ENCODE measurements around the gene MYO1B. TPM values are rescaled to one million over a fixed set of nuclear protein-coding genes. Genes with fewer than 3 reads are reported as not detected.

MYO1B gene
- total RNA-seq, 2 donors from 2014 or later, result 74.7 to 79.4 TPM

DNA sequence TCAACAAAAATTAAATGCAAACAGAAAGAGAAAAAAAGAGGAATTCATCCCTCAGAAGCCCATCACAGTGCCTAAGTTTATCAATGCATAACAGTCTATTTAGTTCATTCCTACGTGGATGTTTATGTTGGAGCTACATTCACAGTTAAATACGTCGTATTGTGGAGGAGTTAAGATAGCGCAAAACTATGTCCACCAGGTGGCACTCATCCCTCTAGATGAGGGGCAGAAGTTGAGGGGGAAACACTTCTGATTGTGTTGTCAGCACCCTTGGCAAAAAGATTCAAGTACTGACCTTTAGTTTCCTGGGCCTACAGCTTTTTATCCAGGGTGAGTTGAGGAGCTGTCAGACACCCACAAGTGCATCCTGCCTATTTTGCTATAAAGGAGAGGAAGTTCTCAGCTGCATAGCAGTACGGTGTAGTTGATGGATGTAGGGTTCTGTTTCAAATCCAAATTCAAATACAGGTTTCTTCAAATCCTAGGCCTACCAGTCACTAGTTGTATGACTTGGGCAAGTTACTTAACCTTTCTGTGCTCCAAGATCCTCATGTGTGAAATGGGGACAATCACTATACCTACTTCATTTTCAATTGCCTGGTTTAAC lies 26.8 kb upstream of the MYO1B start:
- ATAC-seq (ENCODE audit: insufficient number of reproducible peaks, low FRiP score, low read depth) (no peak), DNase-seq (ENCODE audit: low spot score) (peak; percentile 9)
- Histone ChIP-seq H3K36me3 (no peaks in the 10 kb centered on the region), H3K9me3 (no peaks in the 10 kb centered on the region), H3K4me1 (ENCODE audit: control insufficient read depth in 1 of 2, low read depth in 2 of 2) (peaks cover 0 to 13% of the 10 kb centered on the region in 2 donors), H3K27ac (no peak overlapping the region), H3K27me3 (replicated peaks; ENCODE audit: insufficient read depth) (no peaks in the 10 kb centered on the region), H3K4me3 (no peak overlapping the region)
- TF ChIP-seq, protein P1, sequence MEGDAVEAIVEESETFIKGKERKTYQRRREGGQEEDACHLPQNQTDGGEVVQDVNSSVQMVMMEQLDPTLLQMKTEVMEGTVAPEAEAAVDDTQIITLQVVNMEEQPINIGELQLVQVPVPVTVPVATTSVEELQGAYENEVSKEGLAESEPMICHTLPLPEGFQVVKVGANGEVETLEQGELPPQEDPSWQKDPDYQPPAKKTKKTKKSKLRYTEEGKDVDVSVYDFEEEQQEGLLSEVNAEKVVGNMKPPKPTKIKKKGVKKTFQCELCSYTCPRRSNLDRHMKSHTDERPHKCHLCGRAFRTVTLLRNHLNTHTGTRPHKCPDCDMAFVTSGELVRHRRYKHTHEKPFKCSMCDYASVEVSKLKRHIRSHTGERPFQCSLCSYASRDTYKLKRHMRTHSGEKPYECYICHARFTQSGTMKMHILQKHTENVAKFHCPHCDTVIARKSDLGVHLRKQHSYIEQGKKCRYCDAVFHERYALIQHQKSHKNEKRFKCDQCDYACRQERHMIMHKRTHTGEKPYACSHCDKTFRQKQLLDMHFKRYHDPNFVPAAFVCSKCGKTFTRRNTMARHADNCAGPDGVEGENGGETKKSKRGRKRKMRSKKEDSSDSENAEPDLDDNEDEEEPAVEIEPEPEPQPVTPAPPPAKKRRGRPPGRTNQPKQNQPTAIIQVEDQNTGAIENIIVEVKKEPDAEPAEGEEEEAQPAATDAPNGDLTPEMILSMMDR (IDR thresholded peaks at IDR 0.05), result peak; percentile 53

DNA sequence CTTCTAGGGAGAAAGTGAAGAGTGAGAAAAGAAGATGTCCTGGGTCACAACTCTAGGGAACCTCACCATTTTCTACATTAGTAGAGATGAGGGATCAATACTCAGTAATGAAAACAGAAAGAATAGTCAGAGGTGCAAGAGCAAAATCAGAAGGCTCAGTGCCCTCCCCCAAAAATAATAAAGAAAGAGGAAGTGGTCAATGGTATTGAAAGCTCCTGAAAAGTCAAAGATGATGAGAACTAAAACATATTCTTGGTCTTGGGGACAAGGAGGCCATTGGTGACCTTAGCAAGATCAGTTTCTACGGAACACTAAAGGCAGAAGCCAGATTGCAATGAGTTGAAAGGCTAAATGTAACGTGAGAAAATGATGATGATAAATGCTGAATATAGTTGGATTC lies 24.5 kb upstream of the MYO1B start:
- TF ChIP-seq, protein P1 (IDR thresholded peaks at IDR 0.05), result no peak
- Histone ChIP-seq H3K27ac (no peak overlapping the region), H3K4me3 (no peak overlapping the region), H3K4me1 (ENCODE audit: control insufficient read depth in 1 of 2, low read depth in 2 of 2) (peaks cover 0 to 13% of the 10 kb centered on the region in 2 donors), H3K9me3 (no peaks in the 10 kb centered on the region), H3K27me3 (replicated peaks; ENCODE audit: insufficient read depth) (no peaks in the 10 kb centered on the region), H3K36me3 (no peaks in the 10 kb centered on the region)
- ATAC-seq (ENCODE audit: insufficient number of reproducible peaks, low FRiP score, low read depth), result no peak
- DNase-seq (ENCODE audit: low spot score), result no peak

DNA sequence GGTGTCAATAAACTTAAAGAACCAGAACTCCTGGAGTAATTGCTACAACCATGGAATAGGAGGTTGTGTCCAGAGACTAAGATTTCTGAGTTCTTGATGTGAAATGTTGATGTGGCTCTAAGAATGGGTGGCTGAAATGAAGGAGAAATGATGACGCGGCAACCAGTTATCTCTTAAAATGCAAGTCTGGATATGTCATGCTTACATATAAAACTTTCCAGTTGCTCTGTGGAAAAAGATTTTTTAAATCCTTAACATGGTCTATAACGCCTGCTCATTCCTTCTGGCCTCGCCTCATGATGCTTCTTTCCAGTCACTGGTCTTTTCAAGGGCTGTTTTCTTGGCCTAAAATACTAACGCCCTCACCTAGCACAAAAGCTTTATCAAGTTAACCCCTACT lies 23.5 kb upstream of the MYO1B start:
- ATAC-seq (ENCODE audit: insufficient number of reproducible peaks, low FRiP score, low read depth) (no peak), DNase-seq (ENCODE audit: low spot score) (no peak)
- Histone ChIP-seq H3K4me1 (ENCODE audit: control insufficient read depth in 1 of 2, low read depth in 2 of 2) (peaks cover 0 to 13% of the 10 kb centered on the region in 2 donors), H3K4me3 (no peak overlapping the region), H3K27me3 (replicated peaks; ENCODE audit: insufficient read depth) (no peaks in the 10 kb centered on the region), H3K9me3 (no peaks in the 10 kb centered on the region), H3K36me3 (no peaks in the 10 kb centered on the region), H3K27ac (no peak overlapping the region)
- TF ChIP-seq, protein P1 (IDR thresholded peaks at IDR 0.05), result no peak

DNA sequence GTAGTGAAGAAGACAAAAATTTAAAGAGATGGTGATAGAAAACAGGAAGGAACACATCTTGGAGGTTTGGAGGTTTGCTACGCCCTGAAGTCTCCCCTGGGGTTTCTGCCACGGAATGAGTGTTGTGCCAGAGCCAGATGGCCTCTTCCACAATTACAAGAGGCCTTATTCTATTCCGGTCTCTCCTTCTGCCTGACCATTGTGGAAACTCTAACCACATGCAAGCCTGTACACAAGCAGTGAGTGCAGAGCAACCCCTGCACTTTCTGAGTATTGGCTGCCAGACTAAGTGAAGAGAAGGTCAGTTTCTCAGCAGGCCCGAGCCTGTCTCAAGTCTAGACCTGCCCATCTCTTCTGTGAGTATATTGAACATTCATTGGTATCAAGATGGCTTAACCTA lies 22.7 kb upstream of the MYO1B start:
- TF ChIP-seq, protein P1 (IDR thresholded peaks at IDR 0.05), result no peak
- H3K27ac ChIP-seq, result no peak overlapping the region
- peaks cover 0 to 10% of the 10 kb centered on the region in 2 donors for H3K4me1 ChIP-seq (ENCODE audit: control insufficient read depth in 1 of 2, low read depth in 2 of 2)
- H3K27me3 ChIP-seq (replicated peaks; ENCODE audit: insufficient read depth), result no peaks in the 10 kb centered on the region
- DNase-seq (ENCODE audit: low spot score), result no peak
- no peak for ATAC-seq (ENCODE audit: insufficient number of reproducible peaks, low FRiP score, low read depth)
- no peak overlapping the region for H3K4me3 ChIP-seq
- no peaks in the 10 kb centered on the region for H3K9me3 ChIP-seq
- no peaks in the 10 kb centered on the region for H3K36me3 ChIP-seq

DNA sequence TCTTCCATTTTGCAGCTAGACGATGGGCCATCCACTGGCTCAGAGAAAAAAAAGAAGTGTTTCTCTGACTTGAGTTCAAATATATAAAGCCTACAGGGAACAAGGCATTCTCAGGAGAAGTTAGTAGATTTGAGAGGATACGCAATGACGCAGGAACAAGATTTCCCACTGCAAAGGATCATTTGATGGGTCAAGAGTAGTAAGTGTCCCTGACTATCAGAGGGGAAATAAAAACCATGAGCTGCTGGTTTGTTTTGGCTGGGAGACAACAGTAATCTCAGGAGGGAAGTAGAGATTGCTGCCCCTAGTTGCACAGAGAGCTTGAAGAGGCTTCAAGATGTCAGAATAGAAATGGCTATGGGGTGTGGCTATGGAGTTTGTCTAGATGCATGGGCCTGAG lies 22.3 kb upstream of the MYO1B start:
- TF ChIP-seq, protein P1 (IDR thresholded peaks at IDR 0.05), result no peak
- ATAC-seq (ENCODE audit: insufficient number of reproducible peaks, low FRiP score, low read depth) (no peak), DNase-seq (ENCODE audit: low spot score) (no peak)
- Histone ChIP-seq H3K9me3 (no peaks in the 10 kb centered on the region), H3K27me3 (replicated peaks; ENCODE audit: insufficient read depth) (no peaks in the 10 kb centered on the region), H3K4me1 (ENCODE audit: control insufficient read depth in 1 of 2, low read depth in 2 of 2) (peaks cover 0 to 6% of the 10 kb centered on the region in 2 donors), H3K4me3 (no peak overlapping the region), H3K36me3 (no peaks in the 10 kb centered on the region), H3K27ac (no peak overlapping the region)

Measured in thoracic aorta (tissue), 2 donors.